ENCODE data around the gene GTPBP2.

The GTPBP2 gene

GRCh38 chr6:43575772-43576551, 53.1 kb downstream of the GTPBP2 start, which contains the start of the genes POLH and XPO5 (continued):
- TF ChIP-seq ZNF19 (tag by site-specific recombination; IDR thresholded peaks at IDR 0.05; ENCODE audit: low read depth) (no peak), ZNF660 (tag by site-specific recombination; IDR thresholded peaks at IDR 0.05) (peak; percentile 70), INSM2 (tag by site-specific recombination; IDR thresholded peaks at IDR 0.05) (no peak), CTCF (tag by site-specific recombination; IDR thresholded peaks at IDR 0.05) (no peak; the same call in 1 of the 2 replicates), BCL11B (tag by site-specific recombination; IDR thresholded peaks at IDR 0.05; ENCODE audit: low read depth) (no peak), ZNF692 (tag by site-specific recombination; IDR thresholded peaks at IDR 0.05) (peak; percentile 86), ZNF571 (tag by site-specific recombination; IDR thresholded peaks at IDR 0.05) (no peak), ATF2 (tag by site-specific recombination; IDR thresholded peaks at IDR 0.05; ENCODE audit: low read depth) (no peak), ZNF473 (tag by site-specific recombination; IDR thresholded peaks at IDR 0.05) (no peak), ZBTB1 (tag by site-specific recombination; IDR thresholded peaks at IDR 0.05) (no peak), ZNF658 (tag by site-specific recombination; IDR thresholded peaks at IDR 0.05) (no peak), ZNF529 (tag by site-specific recombination; IDR thresholded peaks at IDR 0.05; ENCODE audit: insufficient replicate concordance) (peak; percentile 50), ZNF555 (tag by site-specific recombination; conservative IDR thresholded peaks at IDR 0.05) (no peak), ZNF639 (tag by site-specific recombination; IDR thresholded peaks at IDR 0.05) (peak; percentile 24; the same call in 1 of the 2 replicates), ZFP3 (tag by site-specific recombination; IDR thresholded peaks at IDR 0.05; ENCODE audit: low read depth) (no peak), ZNF580 (tag by site-specific recombination; IDR thresholded peaks at IDR 0.05) (0 out of 2 replicates have a peak, but pooled peaks have one; percentile 44), HOXC10 (CRISPR knock-in tag; IDR thresholded peaks at IDR 0.05) (peak; percentile 82; the same call in 1 of the 2 replicates), ZSCAN18 (tag by site-specific recombination; IDR thresholded peaks at IDR 0.05) (no peak), GFI1B (tag by site-specific recombination; IDR thresholded peaks at IDR 0.05) (0 out of 2 replicates have a peak, but pooled peaks have one; percentile 24), SP7 (tag by site-specific recombination; IDR thresholded peaks at IDR 0.05) (peak; percentile 59; the same call in 1 of the 2 replicates), ZSCAN23 (tag by site-specific recombination; IDR thresholded peaks at IDR 0.05) (0 out of 2 replicates have a peak, but pooled peaks have one; percentile 18), ZNF311 (tag by site-specific recombination; IDR thresholded peaks at IDR 0.05; ENCODE audit: borderline replicate concordance) (no peak), MEIS1 (CRISPR knock-in tag; IDR thresholded peaks at IDR 0.05; ENCODE audit: borderline replicate concordance) (no peak), ZNF350 (tag by site-specific recombination; IDR thresholded peaks at IDR 0.05) (no peak), ZNF280D (tag by site-specific recombination; IDR thresholded peaks at IDR 0.05) (no peak)
